Stimulated activated CD4-positive, alpha-beta T cell treated with anti-CD3 and anti-CD28 coated beads, Interleukin-1b, Interleukin-23, amount 100 ng/mL, for 24 hours (primary cell): ENCODE data around the gene APOO.
"Not testable (repeated sequence)": the region's sequence is repeated elsewhere in the genome, so short reads cannot be mapped to it uniquely, and the experiment has no call there.

Experiments used
- DNase-seq, 4 experiments: peaks; one replicate each; pipeline ENCODE4 v3.0.0-alpha.2; 2020; ENCODE audit warnings: low read depth in 4 of 4, low spot score in 1 of 4

APOO gene

DNA sequence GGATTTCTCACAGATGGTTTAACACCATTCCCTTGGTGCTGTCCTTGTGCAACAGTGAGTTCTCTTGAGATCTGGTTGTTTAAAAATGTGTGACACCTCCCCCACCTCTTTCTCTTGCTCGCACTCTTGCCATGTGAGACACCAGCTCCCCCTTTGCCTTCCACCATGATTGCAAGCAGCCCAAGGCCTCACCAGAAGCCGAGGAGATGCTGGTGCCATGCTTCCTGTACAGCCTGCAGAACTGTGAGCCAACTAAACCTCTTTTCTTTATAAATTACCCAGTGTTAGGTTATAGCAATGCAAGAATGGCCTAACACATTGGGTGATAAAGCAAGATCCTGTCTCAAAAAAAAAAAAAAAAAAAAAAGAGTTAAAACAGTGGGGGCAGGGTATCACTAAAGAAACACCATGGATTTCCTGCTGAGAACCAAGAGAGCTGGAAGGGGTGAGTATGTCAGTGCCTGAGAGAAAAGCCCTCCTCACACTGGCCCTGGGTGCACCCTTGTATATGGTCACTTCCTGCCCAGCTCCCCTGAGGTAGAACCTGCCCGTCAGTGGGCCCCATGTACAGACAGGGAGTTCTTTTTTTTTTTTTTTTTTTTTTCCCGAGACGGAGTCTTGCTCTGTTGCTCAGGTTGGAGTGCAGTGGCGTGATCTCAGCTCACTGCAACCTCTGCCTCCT, 46.4 kb downstream of the APOO start:
- DNase-seq = no peak

GRCh38 chrX:23859238-23859637, 48.5 kb downstream of the APOO start:
- DNase-seq = not testable (repeated sequence)

DNA sequence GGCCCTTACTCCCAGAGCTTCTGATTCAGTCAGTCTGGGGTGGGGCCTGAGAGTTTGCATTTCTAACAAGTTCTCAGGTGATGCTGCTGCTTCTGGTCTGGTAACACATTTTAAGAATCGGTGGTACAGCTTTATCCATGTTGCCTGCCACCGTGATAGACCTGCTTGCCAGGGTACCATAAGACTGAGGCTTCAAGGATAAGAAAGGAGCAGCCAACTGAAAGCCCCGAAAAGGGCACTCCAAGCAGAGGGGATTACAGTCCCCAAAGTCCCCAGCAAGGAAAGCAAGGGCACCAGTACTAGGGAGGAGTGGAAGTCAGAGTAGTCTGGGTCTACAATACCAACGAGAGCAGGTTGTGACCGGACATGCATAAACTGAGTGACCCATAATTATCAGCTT, 49.8 kb downstream of the APOO start:
- DNase-seq = no peak

DNA sequence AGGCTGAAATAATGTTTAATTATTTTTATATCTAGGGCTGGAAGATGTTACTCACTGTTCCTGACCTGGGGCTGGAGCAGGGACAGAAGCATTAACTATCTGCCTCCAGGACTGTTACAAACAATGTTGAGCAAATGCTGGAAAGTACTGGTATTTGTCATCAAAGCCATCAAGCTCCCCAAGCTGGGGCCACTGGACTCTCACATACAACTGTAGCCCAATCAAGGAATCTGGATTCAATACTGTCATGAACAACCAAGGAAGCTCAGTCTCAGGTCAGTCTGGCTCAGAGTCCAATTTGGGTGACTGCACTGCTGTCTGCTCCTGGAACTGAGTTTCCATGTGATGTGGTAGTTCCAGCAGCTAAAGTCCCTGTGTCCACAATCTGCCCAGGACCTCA, 50.4 kb downstream of the APOO start:
- DNase-seq = no peak

DNA sequence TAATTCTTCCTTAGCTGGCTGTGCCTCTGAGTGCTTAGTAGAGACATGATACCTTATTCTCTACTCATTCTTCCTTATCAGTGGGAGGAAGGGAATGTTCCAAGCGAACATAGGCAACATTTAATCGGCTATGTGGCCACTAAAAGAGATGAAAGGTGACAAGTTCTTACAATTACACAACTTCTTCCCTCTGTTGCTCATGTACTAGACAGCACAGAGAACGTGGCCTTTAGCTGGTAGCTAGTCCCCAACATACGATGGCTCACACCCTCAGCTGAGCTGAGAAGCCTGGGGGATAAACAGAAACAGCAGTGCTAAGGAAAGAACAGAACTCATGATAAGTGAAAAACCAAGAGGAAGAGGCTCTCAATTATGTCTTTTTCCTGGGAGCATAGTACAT, 52.2 kb downstream of the APOO start:
- no peak for DNase-seq

- no peak for DNase-seq
These were observed 52.8 kb downstream of the APOO start for GRCh38 chrX:23854945-23855344.

DNA sequence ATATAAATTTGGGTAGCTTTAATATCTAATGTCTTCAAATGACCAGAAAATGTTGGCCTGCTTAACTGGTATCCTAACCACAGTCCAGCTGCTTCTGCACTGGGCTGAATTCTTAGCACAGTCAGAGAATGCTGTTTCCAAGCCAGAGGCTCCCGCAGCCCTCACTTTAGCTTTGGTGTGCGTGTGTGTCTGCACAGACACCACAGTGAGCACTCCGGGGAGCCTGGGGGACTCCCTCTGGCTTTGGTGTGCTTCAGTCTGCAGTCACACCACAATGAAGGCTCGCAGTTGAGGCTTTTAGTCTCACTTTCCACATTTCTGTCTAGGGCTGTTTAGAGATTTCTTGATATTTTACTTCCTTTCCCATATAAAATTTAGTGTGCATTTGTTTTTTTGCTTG, 53.6 kb downstream of the APOO start:
- DNase-seq = no peak

DNA sequence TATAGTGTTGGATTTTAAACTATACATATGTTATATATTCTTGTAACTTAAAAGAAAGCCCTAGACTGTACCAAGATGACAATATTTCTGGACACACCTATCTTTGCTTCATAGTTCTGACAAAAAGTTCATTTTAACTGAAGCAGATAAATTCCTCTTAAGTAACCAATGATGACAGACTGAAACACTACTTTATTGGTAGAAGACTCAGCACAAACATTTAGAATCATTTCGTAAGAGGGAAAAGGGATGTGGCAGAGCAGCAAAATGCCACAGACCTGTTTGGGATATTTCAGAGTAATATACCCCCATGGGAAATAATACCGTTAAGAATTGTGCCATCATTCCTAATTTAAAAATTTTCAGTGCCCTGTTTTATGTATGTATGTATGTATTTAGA, 56.2 kb downstream of the APOO start:
- no peak for DNase-seq

DNA sequence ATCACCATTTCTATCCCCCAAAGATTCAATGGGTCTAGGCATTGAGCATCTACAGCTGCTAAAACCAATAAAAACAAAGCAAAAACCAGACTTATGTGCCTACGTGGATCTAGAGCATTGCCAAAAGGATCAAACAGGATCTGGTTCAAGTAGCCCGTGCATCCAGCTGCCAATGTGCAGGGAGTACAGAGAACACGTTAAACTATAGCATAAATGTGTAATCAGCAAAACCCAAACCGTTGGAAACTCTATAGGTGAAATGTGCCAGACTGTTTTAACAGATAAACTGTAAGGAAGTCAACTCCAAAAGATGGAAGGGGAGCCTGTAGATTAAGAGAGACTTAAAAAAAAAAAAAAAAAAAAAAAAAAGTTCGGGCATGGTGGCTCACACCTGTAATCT, 58.5 kb downstream of the APOO start:
- no peak for DNase-seq

GRCh38 chrX:23845351-23845817, 62.4 kb downstream of the APOO start:
- no peak for DNase-seq

DNA sequence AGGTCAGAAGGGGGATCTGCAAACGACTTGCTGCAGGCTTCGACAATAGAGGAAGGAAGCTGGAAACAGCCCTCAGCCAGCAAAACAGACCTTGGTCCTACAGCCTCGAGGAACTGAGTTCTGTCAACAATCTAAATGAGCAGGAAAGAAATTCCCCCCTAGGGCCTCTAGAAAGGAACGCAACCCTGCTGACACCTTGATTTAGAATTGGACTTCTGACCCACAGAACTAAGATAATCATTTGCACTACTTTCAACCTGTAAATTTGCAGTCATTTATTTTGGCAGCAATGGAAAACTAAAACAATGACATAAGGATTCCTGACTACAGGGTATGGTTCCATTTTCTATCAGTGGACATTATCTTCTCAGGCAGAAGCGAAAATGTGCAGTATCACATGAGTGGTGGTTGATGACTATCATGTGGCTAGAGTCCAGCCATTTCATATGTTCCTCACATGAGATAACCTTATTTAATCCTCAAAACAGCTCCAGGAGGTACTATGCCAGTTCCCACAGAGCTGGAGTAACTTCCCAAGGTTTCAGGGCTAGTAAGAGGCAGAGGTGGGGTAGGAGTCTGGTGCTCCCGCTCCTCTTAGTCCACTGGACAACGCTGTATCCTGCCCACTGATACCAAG, 63.1 kb downstream of the APOO start:
- DNase-seq = no peak

GRCh38 chrX:23841847-23842522, 65.8 kb downstream of the APOO start:
- DNase-seq = no peak

DNA sequence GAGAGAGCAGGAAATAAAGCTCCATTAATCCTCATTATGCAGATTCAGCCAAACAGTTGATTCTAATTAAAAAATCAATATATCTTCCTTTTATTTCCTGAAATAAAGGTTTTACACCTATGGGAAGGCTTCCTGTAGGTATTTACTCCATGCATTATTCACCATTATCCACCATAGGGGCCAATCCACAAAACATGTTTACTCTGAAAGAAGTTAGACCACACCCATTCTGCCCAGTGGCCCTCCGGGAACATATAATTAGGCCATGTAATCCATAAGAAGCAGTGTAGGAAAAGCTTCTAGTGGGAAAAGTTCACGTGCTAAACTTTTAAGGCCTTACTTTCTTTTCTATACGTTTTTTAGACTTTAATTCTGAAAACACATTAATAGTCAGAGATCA, 67.1 kb downstream of the APOO start:
- no peak for DNase-seq

DNA sequence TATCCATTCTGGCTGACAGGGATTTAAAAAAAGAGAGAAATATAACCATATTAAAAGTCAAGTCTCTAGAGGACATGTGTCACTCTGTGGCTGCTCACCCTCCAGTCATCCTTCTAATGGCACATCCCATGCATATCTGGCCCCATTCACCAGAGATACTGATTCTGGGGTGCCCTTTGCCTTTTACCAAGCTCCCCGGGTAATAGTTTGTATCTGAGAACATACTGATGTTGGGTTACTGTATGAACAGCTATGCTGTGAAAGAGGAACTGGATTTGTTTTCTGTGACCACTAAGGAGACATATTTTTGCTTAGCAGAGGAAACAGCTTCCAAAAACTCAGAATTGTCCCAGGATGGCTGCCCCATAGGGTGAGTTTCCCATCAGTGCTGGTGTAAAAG, 68.8 kb downstream of the APOO start:
- no peak for DNase-seq

GRCh38 chrX:23832721-23833120, 75.0 kb downstream of the APOO start:
- DNase-seq = no peak

DNA sequence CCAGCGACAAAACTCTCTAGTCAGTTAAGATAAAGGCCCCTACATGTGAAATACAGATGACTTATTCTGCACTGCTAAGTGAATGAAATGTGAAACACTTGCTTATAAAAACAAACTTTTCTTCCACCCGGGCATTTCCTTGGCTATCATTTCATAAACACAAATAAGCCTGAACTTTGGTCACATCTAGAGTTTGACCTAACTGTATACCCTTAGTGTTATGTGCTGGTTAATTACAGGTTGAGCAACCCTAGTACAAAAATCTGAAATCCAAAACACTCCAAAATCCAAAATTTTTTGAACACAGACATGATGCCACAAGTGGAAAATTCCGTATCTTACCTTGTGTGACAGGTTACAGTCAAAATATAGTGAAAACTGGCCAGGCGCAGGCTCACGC, 78.9 kb downstream of the APOO start:
- no peak for DNase-seq

DNA sequence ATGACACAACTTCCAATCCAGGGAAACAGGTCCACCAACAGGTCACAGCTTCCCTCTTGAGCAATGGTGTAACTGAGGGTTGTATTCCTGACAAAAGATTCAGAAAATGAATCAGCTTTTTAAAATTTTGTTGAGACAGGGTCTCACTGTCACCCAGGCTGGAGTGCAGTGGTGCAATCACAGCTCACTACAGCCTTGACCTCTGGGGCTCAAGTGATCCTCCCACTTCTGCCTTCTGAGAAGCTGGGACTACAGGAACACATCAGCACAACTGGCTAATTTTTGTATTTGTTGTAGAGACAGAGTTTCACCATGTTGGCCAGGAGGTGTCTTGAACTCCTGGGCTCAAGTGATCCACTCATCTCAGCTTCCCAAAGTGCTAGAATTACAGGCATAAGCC, 81.1 kb downstream of the APOO start:
- no peak for DNase-seq

GRCh38 chrX:23826216-23826615, 81.5 kb downstream of the APOO start:
- no peak for DNase-seq

DNA sequence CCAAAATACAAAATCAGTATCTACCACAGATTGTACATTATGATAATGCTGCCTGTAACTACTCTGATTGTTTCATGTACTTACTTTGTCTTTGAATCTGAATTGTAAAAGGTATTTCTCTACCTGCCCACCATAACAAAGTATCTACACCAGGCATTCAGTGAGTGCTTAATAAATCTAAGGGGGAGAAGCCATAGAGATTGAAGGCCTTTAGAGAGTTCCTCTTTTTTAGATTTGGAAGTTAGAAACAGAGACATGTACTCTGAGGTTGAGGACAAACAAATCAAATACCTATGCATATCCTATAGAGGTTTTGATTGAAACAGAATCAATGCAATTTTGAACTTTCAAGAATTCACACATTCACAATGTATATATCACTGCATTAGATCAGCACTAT, 82.1 kb downstream of the APOO start:
- DNase-seq = no peak

DNA sequence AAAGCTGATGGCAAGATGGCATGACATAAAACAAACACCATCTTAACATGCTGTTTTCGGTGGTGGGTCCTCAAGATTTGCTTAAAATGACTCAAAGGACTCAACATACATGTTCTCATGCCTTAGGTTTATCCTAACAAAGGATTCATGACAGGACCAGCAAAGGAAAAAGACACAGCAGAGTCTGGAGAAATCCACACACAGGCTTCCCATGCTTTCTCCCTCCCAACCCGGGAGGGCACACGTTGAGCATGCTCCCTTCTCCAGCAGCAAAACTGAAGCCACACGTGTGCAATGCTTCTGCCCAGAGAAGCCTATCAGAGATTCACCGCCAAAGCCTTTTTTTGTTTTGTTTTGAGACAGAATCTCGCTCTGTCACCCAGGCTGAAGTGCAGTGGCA, 84.9 kb downstream of the APOO start:
- DNase-seq = no peak

GRCh38 chrX:23822397-23822796, 85.3 kb downstream of the APOO start:
- no peak for DNase-seq

- no peak for DNase-seq
These were observed 85.9 kb downstream of the APOO start for GRCh38 chrX:23821847-23822246.
